ENCODE measurements around the gene PALD1.

- TF ChIP-seq, protein P1, sequence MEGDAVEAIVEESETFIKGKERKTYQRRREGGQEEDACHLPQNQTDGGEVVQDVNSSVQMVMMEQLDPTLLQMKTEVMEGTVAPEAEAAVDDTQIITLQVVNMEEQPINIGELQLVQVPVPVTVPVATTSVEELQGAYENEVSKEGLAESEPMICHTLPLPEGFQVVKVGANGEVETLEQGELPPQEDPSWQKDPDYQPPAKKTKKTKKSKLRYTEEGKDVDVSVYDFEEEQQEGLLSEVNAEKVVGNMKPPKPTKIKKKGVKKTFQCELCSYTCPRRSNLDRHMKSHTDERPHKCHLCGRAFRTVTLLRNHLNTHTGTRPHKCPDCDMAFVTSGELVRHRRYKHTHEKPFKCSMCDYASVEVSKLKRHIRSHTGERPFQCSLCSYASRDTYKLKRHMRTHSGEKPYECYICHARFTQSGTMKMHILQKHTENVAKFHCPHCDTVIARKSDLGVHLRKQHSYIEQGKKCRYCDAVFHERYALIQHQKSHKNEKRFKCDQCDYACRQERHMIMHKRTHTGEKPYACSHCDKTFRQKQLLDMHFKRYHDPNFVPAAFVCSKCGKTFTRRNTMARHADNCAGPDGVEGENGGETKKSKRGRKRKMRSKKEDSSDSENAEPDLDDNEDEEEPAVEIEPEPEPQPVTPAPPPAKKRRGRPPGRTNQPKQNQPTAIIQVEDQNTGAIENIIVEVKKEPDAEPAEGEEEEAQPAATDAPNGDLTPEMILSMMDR (IDR thresholded peaks at IDR 0.05), result no peak
- TF ChIP-seq CHD2 (IDR thresholded peaks at IDR 0.05; ENCODE audit: low read length, partially characterized antibody) (no peak), EP300 (IDR thresholded peaks at IDR 0.05) (no peak)
Measured at GRCh38 chr10:70558295-70558694, 79.7 kb downstream of the PALD1 start.

All from A549 (cell line).